GM12874 (cell line): ENCODE results near the gene PVALEF.

Experiments used
- CTCF ChIP-seq: IDR thresholded peaks from 2 replicates; pipeline ENCODE4 v1.5.1; 2011; ENCODE audit warnings: low read depth, mild to moderate bottlenecking, control low read depth, low read length, moderate library complexity; ENCODE audit not compliant: insufficient read depth

PVALEF gene

GRCh38 chr17:81157848-81158687, 7.2 kb upstream of the PVALEF start:
- no peak for TF ChIP-seq CTCF

- TF ChIP-seq CTCF = no peak
Measured at GRCh38 chr17:81158688-81159590, 6.4 kb upstream of the PVALEF start.

GRCh38 chr17:81159611-81160265, 5.6 kb upstream of the PVALEF start:
- no peak for TF ChIP-seq CTCF

- TF ChIP-seq CTCF = no peak
Measured at GRCh38 chr17:81160306-81160705, 5.0 kb upstream of the PVALEF start.

GRCh38 chr17:81160747-81161453, 4.4 kb upstream of the PVALEF start:
- no peak for TF ChIP-seq CTCF

- no peak for TF ChIP-seq CTCF
Measured at GRCh38 chr17:81161536-81161935, 3.8 kb upstream of the PVALEF start.
